NCI-H128 (cell line): ENCODE data around the gene CHST11.
"Not testable (repeated sequence)": the region's sequence is repeated elsewhere in the genome, so short reads cannot be mapped to it uniquely, and the experiment has no call there.

Experiments
- DNase-seq: peaks from one replicate; lab custom pipeline; 2025; ENCODE audit not compliant: unreplicated experiment; lab: John Stamatoyannopoulos, UW

Gene CHST11

GRCh38 chr12:104785886-104786285 is 329.1 kb downstream of the CHST11 start:
- no peak for DNase-seq

GRCh38 chr12:104786352-104786751 is 329.6 kb downstream of the CHST11 start:
- no peak for DNase-seq

GRCh38 chr12:104788840-104789271 is 332.1 kb downstream of the CHST11 start:
- DNase-seq, result no peak

GRCh38 chr12:104790296-104791125 is 333.8 kb downstream of the CHST11 start:
- no peak for DNase-seq

GRCh38 chr12:104792570-104792969 is 335.8 kb downstream of the CHST11 start:
- no peak for DNase-seq

GRCh38 chr12:104793285-104793684 is 336.5 kb downstream of the CHST11 start:
- no peak for DNase-seq

GRCh38 chr12:104793968-104794367 is 337.2 kb downstream of the CHST11 start:
- DNase-seq, result no peak

GRCh38 chr12:104796475-104796862 is 339.7 kb downstream of the CHST11 start:
- no peak for DNase-seq

GRCh38 chr12:104799458-104799857 is 342.7 kb downstream of the CHST11 start:
- DNase-seq, result no peak

GRCh38 chr12:104801005-104801404 is 344.3 kb downstream of the CHST11 start:
- no peak for DNase-seq

GRCh38 chr12:104801427-104801826 is 344.7 kb downstream of the CHST11 start:
- DNase-seq, result no peak

GRCh38 chr12:104802208-104802607 is 345.5 kb downstream of the CHST11 start:
- no peak for DNase-seq

GRCh38 chr12:104805186-104805585 is 348.4 kb downstream of the CHST11 start:
- DNase-seq, result no peak

GRCh38 chr12:104806194-104806593 is 349.4 kb downstream of the CHST11 start:
- not testable (repeated sequence) for DNase-seq

GRCh38 chr12:104809251-104809650 is 352.5 kb downstream of the CHST11 start:
- no peak for DNase-seq

GRCh38 chr12:104809706-104810385 is 353.1 kb downstream of the CHST11 start:
- no peak for DNase-seq
